NT2/D1 (cell line): ENCODE data around the gene CCDC40.

Experiments used
- DNase-seq: peaks from one replicate; pipeline ENCODE4 v3.0.0-alpha.2; 2011; ENCODE audit warnings: low read depth, low spot score
- H3K27me3 ChIP-seq: 2 replicates; pipeline ENCODE4 v1.6.0; 2011; ENCODE audit warnings: mild to moderate bottlenecking; ENCODE audit not compliant: insufficient read length, insufficient read depth
- H3K36me3 ChIP-seq: 2 replicates; pipeline ENCODE4 v1.6.1; 2011; ENCODE audit warnings: mild to moderate bottlenecking, low read length, mixed read lengths; ENCODE audit not compliant: insufficient read depth, insufficient read length
- H3K4me1 ChIP-seq: 2 replicates; pipeline ENCODE4 v1.5.1; 2011; ENCODE audit not compliant: insufficient read depth, insufficient read length
- H3K4me3 ChIP-seq: 2 replicates; pipeline ENCODE4 v1.5.1; 2011; ENCODE audit warnings: low read depth; ENCODE audit not compliant: insufficient read length
- H3K9ac ChIP-seq: 2 replicates; pipeline ENCODE4 v1.6.0; 2011; ENCODE audit warnings: low read depth; ENCODE audit not compliant: insufficient read length
- H3K9me3 ChIP-seq: 2 replicates; pipeline ENCODE4 v1.5.1; 2011; ENCODE audit warnings: mild to moderate bottlenecking, low read length; ENCODE audit not compliant: insufficient read depth
- SUZ12 ChIP-seq: IDR thresholded peaks from 2 replicates; pipeline ENCODE4 v1.6.1; 2011; ENCODE audit not compliant: insufficient read length, insufficient read depth; ENCODE audit errors: extremely low read depth
- YY1 ChIP-seq: IDR thresholded peaks from 2 replicates; pipeline ENCODE4 v1.6.1; 2011; ENCODE audit not compliant: insufficient read length, insufficient read depth
- ZNF274 ChIP-seq: IDR thresholded peaks from 2 replicates; pipeline ENCODE4 v1.6.1; 2011; ENCODE audit warnings: mild to moderate bottlenecking, low read depth, low read length

Gene CCDC40

DNA sequence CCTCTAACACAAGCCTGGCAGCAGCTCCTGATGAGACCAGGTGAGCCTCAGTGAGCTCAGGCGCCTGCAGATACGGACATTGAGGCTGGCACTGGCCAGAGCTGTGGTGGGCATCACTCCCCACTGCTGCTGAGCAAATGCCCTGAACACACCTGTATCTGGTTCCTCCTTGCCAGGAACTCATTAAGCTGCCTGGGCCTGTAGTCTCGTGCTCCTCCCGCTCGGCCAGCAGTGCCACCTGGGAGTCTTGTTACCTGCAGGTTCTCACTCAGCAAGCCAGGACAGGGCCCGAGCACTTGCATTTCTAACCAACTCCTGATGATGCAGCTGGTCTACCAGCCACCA lies 97.2 kb downstream of the CCDC40 start:
- no peaks in the 10 kb centered on the region for H3K9me3 ChIP-seq
- H3K27me3 ChIP-seq = no peaks in the 10 kb centered on the region
- H3K4me3 ChIP-seq = no peak overlapping the region
- TF ChIP-seq SUZ12 (no peak), YY1 (no peak), ZNF274 (no peak)
- peaks cover 61% of the 10 kb centered on the region for H3K36me3 ChIP-seq
- peaks cover 4% of the 10 kb centered on the region for H3K4me1 ChIP-seq
- no peak overlapping the region for H3K9ac ChIP-seq
- DNase-seq = no peak

DNA sequence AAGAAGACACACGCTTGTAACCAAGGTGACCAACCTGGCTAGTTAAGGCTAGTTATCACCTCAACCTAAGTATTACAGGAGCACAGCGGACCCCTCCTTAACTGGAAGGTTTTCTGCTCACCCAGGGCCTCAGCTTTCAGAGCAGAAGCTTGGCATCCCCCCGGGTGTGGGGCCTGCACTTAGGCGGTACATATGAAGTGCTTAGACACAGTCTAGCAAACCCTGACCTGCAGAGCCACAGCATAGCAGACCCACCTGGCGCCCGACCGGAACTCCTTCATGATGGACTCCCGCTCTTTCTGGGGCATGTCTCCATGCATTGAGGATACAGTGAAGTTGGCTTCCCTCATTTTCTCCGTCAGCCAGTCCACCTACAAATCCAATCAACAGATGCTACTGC lies 100.7 kb downstream of the CCDC40 start:
- Histone ChIP-seq H3K9me3 (no peaks in the 10 kb centered on the region), H3K27me3 (no peaks in the 10 kb centered on the region), H3K4me1 (no peaks in the 10 kb centered on the region), H3K4me3 (no peak overlapping the region), H3K9ac (no peak overlapping the region), H3K36me3 (peaks cover 96% of the 10 kb centered on the region)
- TF ChIP-seq SUZ12 (no peak), YY1 (no peak), ZNF274 (no peak)
- no peak for DNase-seq

DNA sequence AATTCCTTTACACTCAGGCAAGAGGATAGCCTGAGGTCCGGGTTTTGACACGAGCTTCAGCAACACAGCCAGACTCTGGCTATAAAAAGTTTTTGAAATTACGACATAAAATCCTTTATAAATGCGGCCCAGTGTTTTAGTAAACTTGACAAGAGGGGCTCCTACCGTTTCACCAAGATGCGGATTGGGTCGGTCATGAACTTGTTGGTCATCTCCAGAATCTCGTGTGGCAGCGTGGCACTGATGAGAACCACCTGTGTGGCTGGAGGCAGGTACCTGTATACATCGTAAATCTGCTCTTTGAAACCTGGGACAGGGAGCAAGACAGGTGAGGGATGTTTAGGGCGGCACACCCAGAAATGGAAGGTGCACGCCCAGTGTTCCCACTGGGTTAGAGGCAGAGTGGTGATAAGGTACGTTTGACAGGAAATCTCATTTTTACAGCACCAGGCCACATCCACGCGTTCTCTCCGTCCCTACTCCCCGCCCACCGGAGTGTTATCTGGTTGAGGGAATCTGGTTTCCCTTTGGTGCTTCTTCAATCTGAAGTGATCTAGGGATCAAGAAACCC lies 102.5 kb downstream of the CCDC40 start:
- Histone ChIP-seq H3K36me3 (peaks cover 100% of the 10 kb centered on the region), H3K9me3 (no peaks in the 10 kb centered on the region), H3K9ac (no peak overlapping the region), H3K4me3 (no peak overlapping the region), H3K4me1 (peaks cover 4% of the 10 kb centered on the region), H3K27me3 (no peaks in the 10 kb centered on the region)
- no peak for DNase-seq
- no peak for TF ChIP-seq SUZ12
- TF ChIP-seq YY1 = no peak
- no peak for TF ChIP-seq ZNF274

DNA sequence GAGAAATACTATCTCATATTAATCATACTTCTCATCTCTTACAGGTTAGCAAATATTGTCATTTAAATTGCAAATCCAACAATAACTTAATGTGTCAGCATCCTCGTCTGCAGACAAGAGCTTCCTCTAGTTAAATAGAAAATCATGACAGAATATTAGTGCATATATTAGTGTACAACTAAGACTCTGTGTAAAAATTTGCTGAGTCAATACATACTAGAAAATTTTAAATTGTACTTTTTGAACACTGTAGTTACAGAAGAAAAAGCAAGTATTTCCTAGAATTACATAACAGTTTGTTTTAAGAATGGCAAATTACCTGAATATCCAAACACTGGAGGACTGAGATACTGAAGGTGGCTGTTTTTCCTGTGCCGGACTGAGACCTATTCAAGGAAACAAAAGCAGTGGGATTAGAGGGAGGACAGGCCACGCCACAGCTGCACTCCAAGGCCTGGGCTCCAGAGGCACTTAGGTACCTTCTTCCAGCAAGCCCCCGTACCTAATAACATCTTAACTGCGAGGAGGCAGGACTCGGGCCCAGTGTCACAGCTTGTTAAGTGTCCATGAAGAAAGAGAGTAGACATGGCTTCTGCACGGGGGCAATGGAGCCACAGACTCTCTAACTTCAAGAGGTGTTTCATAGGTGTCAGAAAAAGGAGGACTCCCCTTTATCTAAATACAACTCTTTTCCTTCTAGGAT lies 105.2 kb downstream of the CCDC40 start:
- H3K4me1 ChIP-seq = peaks cover 4% of the 10 kb centered on the region
- no peaks in the 10 kb centered on the region for H3K27me3 ChIP-seq
- H3K36me3 ChIP-seq = peaks cover 96% of the 10 kb centered on the region
- no peaks in the 10 kb centered on the region for H3K9me3 ChIP-seq
- TF ChIP-seq ZNF274 (no peak), YY1 (no peak), SUZ12 (no peak)
- no peak for DNase-seq
- H3K4me3 ChIP-seq = no peak overlapping the region
- H3K9ac ChIP-seq = no peak overlapping the region

DNA sequence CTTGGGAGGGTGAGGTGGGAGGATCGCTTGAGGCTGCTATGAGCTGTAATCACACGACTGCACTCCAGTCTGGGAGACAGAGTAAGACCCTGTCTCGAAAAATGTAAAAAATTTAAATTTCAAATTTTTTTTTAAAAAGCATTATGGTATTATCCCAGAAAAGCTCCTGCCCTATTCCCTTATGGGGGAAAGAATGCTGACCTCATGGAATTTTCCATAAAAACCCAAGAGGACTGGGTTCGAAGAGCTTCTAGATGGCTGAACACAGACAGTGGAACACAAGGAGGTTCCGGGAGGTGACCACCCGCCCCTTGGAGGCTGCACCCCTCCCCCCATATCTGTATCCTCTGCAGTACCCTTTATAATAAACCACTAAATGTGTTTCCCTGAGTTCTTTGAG lies 106.5 kb downstream of the CCDC40 start:
- Histone ChIP-seq H3K4me1 (peaks cover 4% of the 10 kb centered on the region), H3K36me3 (peaks cover 83% of the 10 kb centered on the region)

DNA sequence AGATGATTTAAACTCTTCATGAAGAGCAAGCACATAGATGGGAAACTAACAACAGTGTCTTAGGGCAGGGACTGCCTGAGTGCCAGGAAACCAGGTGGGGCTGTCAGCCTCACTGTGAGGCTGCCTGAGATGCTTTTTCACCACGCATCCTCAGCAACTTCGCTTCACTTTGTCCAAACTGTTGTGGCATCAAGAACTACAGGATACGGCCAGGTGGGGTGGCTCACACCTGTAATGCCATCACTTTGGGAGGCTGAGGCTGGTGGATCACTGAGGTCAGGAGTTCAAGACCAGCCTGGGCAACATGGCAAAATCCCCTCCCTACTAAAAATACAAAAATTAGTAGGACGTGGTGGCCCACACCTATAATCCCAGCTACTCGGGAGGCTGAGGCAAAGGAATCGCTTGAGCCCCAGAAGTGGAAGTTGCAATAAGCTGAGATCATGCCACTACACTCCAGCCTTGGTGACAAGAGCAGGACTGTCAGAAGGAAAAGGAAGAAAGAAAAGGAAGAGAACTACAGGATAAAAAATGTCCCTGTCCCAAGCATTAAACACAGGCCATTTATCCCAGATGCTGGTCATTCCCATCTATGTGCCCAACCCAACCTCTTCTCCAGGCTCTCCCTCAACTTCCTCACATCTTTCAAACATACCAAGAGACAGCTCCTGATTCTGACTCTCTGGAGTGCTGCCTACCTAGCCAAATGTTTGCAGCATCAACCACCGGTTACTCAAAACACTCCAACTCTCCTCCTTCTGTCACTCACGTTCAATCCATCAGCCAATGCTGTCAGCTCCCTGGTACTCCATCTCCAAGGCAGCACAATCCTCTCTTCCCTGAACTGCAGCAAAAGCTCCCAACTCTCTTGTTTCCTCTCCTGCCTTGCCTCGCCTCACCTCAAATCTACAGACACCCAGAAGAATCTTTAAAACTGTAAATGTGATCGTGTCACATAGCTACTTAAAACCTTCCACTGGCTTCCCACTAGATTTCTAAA lies 108.9 kb downstream of the CCDC40 start:
- Histone ChIP-seq H3K4me1 (peaks cover 6% of the 10 kb centered on the region), H3K4me3 (peak overlapping the region; percentile 94), H3K9me3 (no peaks in the 10 kb centered on the region), H3K9ac (peak overlapping the region; percentile 99), H3K27me3 (no peaks in the 10 kb centered on the region), H3K36me3 (peaks cover 71% of the 10 kb centered on the region)
- TF ChIP-seq ZNF274 (no peak), YY1 (no peak), SUZ12 (no peak)
- DNase-seq = no peak

More for the DNA sequence above, 106.5 kb downstream of the CCDC40 start:
- H3K9me3 ChIP-seq = no peaks in the 10 kb centered on the region
- TF ChIP-seq ZNF274 = no peak
- TF ChIP-seq YY1 = no peak
- no peak for TF ChIP-seq SUZ12
- DNase-seq = no peak
- no peak overlapping the region for H3K4me3 ChIP-seq
- H3K9ac ChIP-seq = no peak overlapping the region
- H3K27me3 ChIP-seq = no peaks in the 10 kb centered on the region
